ENCODE data around the gene ATOH8. TPM values are rescaled to one million over a fixed set of nuclear protein-coding genes. Genes with fewer than 3 reads are reported as not detected.

ATOH8 gene
- polyA plus RNA-seq, 1 of the 3 experiments (the other 2 are of a cell fraction): 5.6 TPM

GRCh38 chr2:85830645-85831044, 76.9 kb downstream of the ATOH8 start:
- H3K4me2 ChIP-seq: no peak overlapping the region
- 55% methylated on average over 1 of the region's 1 CpG for WGBS (ENCODE audit: low lambda C conversion rate)
- H3F3A ChIP-seq (replicated peaks; ENCODE audit: insufficient read depth): no peaks in the 10 kb centered on the region
- H3K79me2 ChIP-seq (ENCODE audit: insufficient read depth): no peaks in the 10 kb centered on the region
- no peaks in the 10 kb centered on the region for H3K9me2 ChIP-seq
- H3K4me3 ChIP-seq (ENCODE audit: low read depth in 2 of 2, low read length in 1 of 2): no peak overlapping the region
- no peak overlapping the region for H2AFZ ChIP-seq (ENCODE audit: low read depth)
- H4K20me1 ChIP-seq (ENCODE audit: insufficient read depth): no peaks in the 10 kb centered on the region
- H3K27me3 ChIP-seq (ENCODE audit: insufficient read depth): no peaks in the 10 kb centered on the region
- POLR2A ChIA-PET: no interaction called here
- no peak for TF ChIP-seq USF1 (IDR thresholded peaks at IDR 0.05; ENCODE audit: borderline replicate concordance, low read depth)
- TF ChIP-seq NFIC (IDR thresholded peaks at IDR 0.05; ENCODE audit: borderline replicate concordance): no peak
- TF ChIP-seq GABPA (IDR thresholded peaks at IDR 0.05; ENCODE audit: low read depth): no peak
- H3K9me3 ChIP-seq: no peaks in the 10 kb centered on the region
- CTCF ChIA-PET: interaction anchor here (1.2 to 14.5 kb wide), 4 partner anchors 58 to 257 kb away, joined by 3 to 223 read pairs (median 64); partner anchors contain the start of gene ST3GAL5
- H3K27ac ChIP-seq (ENCODE audit: low read depth in 2 of 2, low read length in 1 of 2): no peak overlapping the region
- peaks cover 0 to 7% of the 10 kb centered on the region in 2 experiments; a peak in 1 of 4 replicates for H3K4me1 ChIP-seq (ENCODE audit: control insufficient read depth in 1 of 2, insufficient read depth in 2 of 2, low read depth in 1 of 2, low read length in 1 of 2)
- no peak for DNase-seq
- no peak overlapping the region for H3K9ac ChIP-seq
- no peaks in the 10 kb centered on the region for H3K36me3 ChIP-seq (replicated peaks in 1 of 2; ENCODE audit: control insufficient read depth in 1 of 2, insufficient read depth in 2 of 2, low read length in 1 of 2)

GRCh38 chr2:85831735-85832134, 77.9 kb downstream of the ATOH8 start:
- WGBS (ENCODE audit: low lambda C conversion rate): 70% methylated on average over 2 of the region's 2 CpGs
- CTCF ChIA-PET: interaction anchor here (9.6 to 14.5 kb wide), 2 partner anchors 57 to 249 kb away, joined by 120 to 223 read pairs; partner anchors contain the start of gene ST3GAL5
- Histone ChIP-seq H3K27ac (ENCODE audit: low read depth in 2 of 2, low read length in 1 of 2) (no peak overlapping the region), H3K4me2 (no peak overlapping the region), H3K36me3 (replicated peaks in 1 of 2; ENCODE audit: control insufficient read depth in 1 of 2, insufficient read depth in 2 of 2, low read length in 1 of 2) (no peaks in the 10 kb centered on the region), H3K79me2 (ENCODE audit: insufficient read depth) (no peaks in the 10 kb centered on the region), H3K4me3 (ENCODE audit: low read depth in 2 of 2, low read length in 1 of 2) (no peak overlapping the region), H3K9ac (no peak overlapping the region), H3F3A (replicated peaks; ENCODE audit: insufficient read depth) (no peaks in the 10 kb centered on the region), H3K4me1 (ENCODE audit: control insufficient read depth in 1 of 2, insufficient read depth in 2 of 2, low read depth in 1 of 2, low read length in 1 of 2) (peaks cover 0 to 7% of the 10 kb centered on the region in 2 experiments; a peak in 1 of 4 replicates), H3K9me2 (no peaks in the 10 kb centered on the region), H4K20me1 (ENCODE audit: insufficient read depth) (no peaks in the 10 kb centered on the region), H3K27me3 (ENCODE audit: insufficient read depth) (no peaks in the 10 kb centered on the region), H3K9me3 (no peaks in the 10 kb centered on the region), H2AFZ (ENCODE audit: low read depth) (no peak overlapping the region)
- no peak for TF ChIP-seq MAX (IDR thresholded peaks at IDR 0.05; ENCODE audit: low read depth)
- no peak for TF ChIP-seq ZBTB33 (IDR thresholded peaks at IDR 0.05; ENCODE audit: borderline replicate concordance, low read depth)
- TF ChIP-seq RAD21 (IDR thresholded peaks at IDR 0.05; ENCODE audit: low read length): no peak
- TF ChIP-seq MXI1 (IDR thresholded peaks at IDR 0.05; ENCODE audit: low read depth, low read length): no peak
- no peak for TF ChIP-seq GABPA (IDR thresholded peaks at IDR 0.05; ENCODE audit: low read depth)
- no peak for TF ChIP-seq TAF1 (IDR thresholded peaks at IDR 0.05; ENCODE audit: borderline replicate concordance, low read depth, low read length)
- no peak for TF ChIP-seq TCF12 (IDR thresholded peaks at IDR 0.05)
- no peak for TF ChIP-seq JUND (IDR thresholded peaks at IDR 0.05)
- no peak for TF ChIP-seq CHD2 (IDR thresholded peaks at IDR 0.05; ENCODE audit: low read length, partially characterized antibody)
- POLR2A ChIA-PET: no interaction called here
- DNase-seq: no peak

All from SK-N-SH (cell line).